Mesothelial cell of epicardium (in vitro differentiated cells): ENCODE measurements around the gene COL25A1. TPM values are rescaled to one million over a fixed set of nuclear protein-coding genes. Genes with fewer than 3 reads are reported as not detected.

Source experiments
- DNase-seq, 2 experiments: peaks; one replicate each; pipeline ENCODE4 v3.0.0; 2021; ENCODE audit warnings: low spot score in 2 of 2; ENCODE audit not compliant: unreplicated experiment in 2 of 2
- H3K27ac Mint-ChIP-seq: 2 replicates; pipeline ENCODE4 v1.8.0; 2021; ENCODE audit warnings: mixed read lengths
- H3K27me3 Mint-ChIP-seq: 2 replicates; pipeline ENCODE4 v1.8.0; 2021; ENCODE audit warnings: low read depth, mixed read lengths
- H3K36me3 Mint-ChIP-seq: 2 replicates; pipeline ENCODE4 v1.8.0; 2021; ENCODE audit warnings: mixed read lengths
- H3K4me1 Mint-ChIP-seq: 2 replicates; pipeline ENCODE4 v1.8.0; 2021; ENCODE audit warnings: mixed read lengths
- H3K4me3 Mint-ChIP-seq: 2 replicates; pipeline ENCODE4 v1.8.0; 2021; ENCODE audit warnings: mild to moderate bottlenecking, moderate library complexity, mixed read lengths
- H3K9me3 Mint-ChIP-seq: 2 replicates; pipeline ENCODE4 v1.8.0; 2021; ENCODE audit warnings: mixed read lengths
- total RNA-seq: library from RNA; stranded (reverse); gene quantifications from 3 replicates; pipeline ENCODE4 v1.2.1, GENCODE V29; 2021
- TF ChIP-seq, protein P1 (sequence below): fragments of 200-600 bp; sonication (generic); IDR thresholded peaks from one replicate; pipeline ENCODE4 v1.5.0; 2021; ENCODE audit warnings: antibody characterized with exemption; ENCODE audit not compliant: unreplicated experiment

Gene COL25A1
- total RNA-seq, 1 donor from 2014 or later: 56.7 TPM

DNA sequence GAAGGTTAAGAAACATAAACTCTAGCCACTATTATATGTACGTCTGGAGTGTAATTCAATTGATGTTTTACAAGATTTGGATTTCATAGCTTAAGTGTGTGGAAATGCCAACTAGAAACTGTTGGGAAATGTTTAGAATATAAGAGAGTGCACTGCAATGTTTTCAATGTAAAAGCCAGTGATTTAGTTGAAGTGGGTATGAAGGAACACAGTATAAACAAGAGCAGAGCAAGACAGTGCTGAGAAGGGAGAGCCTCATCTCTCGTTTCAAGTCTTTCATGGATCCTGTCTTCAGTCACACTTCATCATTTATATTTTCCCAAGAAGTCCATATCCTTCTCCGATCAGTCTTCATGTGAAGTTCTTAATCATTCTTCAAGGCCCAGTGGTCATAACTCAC lies 375.7 kb downstream of the COL25A1 start:
- H3K9me3 Mint-ChIP-seq: no peaks in the 10 kb centered on the region
- DNase-seq: no peak
- peak overlapping the region; percentile 45 for H3K27ac Mint-ChIP-seq
- no peak overlapping the region for H3K4me3 Mint-ChIP-seq
- H3K27me3 Mint-ChIP-seq: no peaks in the 10 kb centered on the region
- H3K36me3 Mint-ChIP-seq: no peaks in the 10 kb centered on the region
- TF ChIP-seq, protein P1, sequence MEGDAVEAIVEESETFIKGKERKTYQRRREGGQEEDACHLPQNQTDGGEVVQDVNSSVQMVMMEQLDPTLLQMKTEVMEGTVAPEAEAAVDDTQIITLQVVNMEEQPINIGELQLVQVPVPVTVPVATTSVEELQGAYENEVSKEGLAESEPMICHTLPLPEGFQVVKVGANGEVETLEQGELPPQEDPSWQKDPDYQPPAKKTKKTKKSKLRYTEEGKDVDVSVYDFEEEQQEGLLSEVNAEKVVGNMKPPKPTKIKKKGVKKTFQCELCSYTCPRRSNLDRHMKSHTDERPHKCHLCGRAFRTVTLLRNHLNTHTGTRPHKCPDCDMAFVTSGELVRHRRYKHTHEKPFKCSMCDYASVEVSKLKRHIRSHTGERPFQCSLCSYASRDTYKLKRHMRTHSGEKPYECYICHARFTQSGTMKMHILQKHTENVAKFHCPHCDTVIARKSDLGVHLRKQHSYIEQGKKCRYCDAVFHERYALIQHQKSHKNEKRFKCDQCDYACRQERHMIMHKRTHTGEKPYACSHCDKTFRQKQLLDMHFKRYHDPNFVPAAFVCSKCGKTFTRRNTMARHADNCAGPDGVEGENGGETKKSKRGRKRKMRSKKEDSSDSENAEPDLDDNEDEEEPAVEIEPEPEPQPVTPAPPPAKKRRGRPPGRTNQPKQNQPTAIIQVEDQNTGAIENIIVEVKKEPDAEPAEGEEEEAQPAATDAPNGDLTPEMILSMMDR: no peak
- H3K4me1 Mint-ChIP-seq: peaks cover 6% of the 10 kb centered on the region

- Mint-ChIP-seq H3K9me3 (no peaks in the 10 kb centered on the region), H3K27me3 (no peaks in the 10 kb centered on the region), H3K36me3 (no peaks in the 10 kb centered on the region), H3K27ac (no peak overlapping the region), H3K4me3 (no peak overlapping the region), H3K4me1 (peaks cover 8% of the 10 kb centered on the region)
- no peak for DNase-seq
- TF ChIP-seq, protein P1: no peak
These were observed 376.4 kb downstream of the COL25A1 start for GRCh38 chr4:108926061-108926460.

DNA sequence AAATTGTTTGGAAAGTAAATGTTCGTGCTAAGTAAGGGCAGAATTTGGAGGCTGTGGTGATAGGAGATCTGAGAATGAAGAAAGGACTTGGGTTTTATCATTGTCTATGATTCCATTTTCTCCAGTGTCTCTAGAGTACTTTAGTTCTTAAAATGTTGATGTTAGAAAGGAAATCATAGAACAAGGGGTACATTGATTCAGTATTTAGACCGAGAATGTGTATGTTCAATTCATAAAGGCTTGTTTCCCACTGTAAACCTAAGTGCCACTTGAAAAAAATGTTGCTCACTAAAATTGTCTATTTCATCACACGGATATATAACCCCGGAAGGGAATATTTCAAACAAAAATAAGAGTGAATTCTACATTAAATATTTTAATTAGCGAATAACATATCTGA lies 380.3 kb downstream of the COL25A1 start:
- TF ChIP-seq, protein P1: no peak
- no peak for DNase-seq
- H3K9me3 Mint-ChIP-seq: no peaks in the 10 kb centered on the region
- peaks cover 16% of the 10 kb centered on the region for H3K4me1 Mint-ChIP-seq
- no peaks in the 10 kb centered on the region for H3K27me3 Mint-ChIP-seq
- no peak overlapping the region for H3K27ac Mint-ChIP-seq
- H3K4me3 Mint-ChIP-seq: no peak overlapping the region
- no peaks in the 10 kb centered on the region for H3K36me3 Mint-ChIP-seq

- no peak overlapping the region for H3K27ac Mint-ChIP-seq
- no peaks in the 10 kb centered on the region for H3K27me3 Mint-ChIP-seq
- no peak for DNase-seq
- TF ChIP-seq, protein P1: no peak
- no peak overlapping the region for H3K4me3 Mint-ChIP-seq
- no peaks in the 10 kb centered on the region for H3K9me3 Mint-ChIP-seq
- H3K4me1 Mint-ChIP-seq: peaks cover 16% of the 10 kb centered on the region
- H3K36me3 Mint-ChIP-seq: no peaks in the 10 kb centered on the region
These were observed 381.9 kb downstream of the COL25A1 start for GRCh38 chr4:108920395-108921087.

DNA sequence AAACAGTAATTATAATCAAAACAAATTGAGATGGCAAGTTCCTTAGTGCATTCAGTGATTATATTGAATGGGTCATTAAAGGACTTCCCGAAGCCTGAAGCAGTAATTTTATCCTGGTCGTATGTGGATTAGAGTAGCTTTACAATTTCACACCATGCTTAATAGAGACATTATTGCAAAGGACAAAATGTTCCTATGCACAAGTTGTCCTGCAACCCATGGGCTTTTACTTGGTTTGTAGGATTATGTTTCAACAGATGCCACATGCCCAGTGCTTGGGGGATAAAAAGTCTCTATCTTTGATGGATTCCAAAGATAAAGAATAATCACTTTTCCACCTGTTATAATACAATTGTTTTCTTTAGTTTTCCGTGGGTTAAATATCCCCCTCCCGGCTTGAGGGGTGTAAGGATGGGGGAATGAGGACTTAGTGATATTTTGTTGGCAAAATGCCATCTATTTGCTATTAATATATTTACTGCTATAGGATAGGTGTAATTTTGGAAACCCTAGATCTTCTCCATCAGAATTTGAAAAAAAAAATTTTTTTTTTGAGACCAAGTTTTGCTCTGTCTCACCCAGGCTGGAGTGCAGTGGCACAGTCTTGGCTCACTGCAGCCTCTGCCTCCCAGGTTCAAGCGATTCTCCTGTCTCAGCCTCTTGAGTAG lies 383.1 kb downstream of the COL25A1 start:
- TF ChIP-seq, protein P1: no peak
- peaks cover 16% of the 10 kb centered on the region for H3K4me1 Mint-ChIP-seq
- H3K4me3 Mint-ChIP-seq: no peak overlapping the region
- no peak overlapping the region for H3K27ac Mint-ChIP-seq
- H3K27me3 Mint-ChIP-seq: no peaks in the 10 kb centered on the region
- H3K36me3 Mint-ChIP-seq: no peaks in the 10 kb centered on the region
- no peak for DNase-seq
- H3K9me3 Mint-ChIP-seq: no peaks in the 10 kb centered on the region
